LoVo (cell line): ENCODE results near the gene HMCN2.

ENCODE experiments used
- DNase-seq: peaks from one replicate; pipeline ENCODE4 v3.0.0-alpha.2; 2016; ENCODE audit warnings: low spot score

Gene HMCN2

GRCh38 chr9:130451509-130452388 is 186.2 kb downstream of the HMCN2 start:
- DNase-seq = peak; percentile 79

DNA sequence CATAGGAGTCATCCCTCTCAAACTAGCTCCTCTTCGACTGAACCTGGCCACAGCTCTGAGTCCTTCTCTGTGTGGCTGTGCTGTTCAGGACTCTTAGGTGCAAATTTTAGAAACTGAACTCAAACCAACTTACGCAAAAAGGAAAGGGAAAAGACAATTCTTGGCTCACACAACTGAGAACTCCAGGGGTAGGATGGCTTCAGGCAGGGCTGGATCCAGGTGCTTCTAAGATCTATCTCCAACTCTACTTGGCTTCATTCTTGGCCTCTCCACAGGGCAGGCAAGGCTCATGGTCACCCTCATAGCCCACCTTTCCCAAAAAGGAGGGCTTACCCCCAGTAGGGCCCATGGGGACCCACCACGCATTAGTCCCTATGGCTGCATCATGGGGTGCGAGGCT is 187.3 kb downstream of the HMCN2 start:
- no peak for DNase-seq

- DNase-seq = no peak
Observed at GRCh38 chr9:130453487-130453886, 187.9 kb downstream of the HMCN2 start.

DNA sequence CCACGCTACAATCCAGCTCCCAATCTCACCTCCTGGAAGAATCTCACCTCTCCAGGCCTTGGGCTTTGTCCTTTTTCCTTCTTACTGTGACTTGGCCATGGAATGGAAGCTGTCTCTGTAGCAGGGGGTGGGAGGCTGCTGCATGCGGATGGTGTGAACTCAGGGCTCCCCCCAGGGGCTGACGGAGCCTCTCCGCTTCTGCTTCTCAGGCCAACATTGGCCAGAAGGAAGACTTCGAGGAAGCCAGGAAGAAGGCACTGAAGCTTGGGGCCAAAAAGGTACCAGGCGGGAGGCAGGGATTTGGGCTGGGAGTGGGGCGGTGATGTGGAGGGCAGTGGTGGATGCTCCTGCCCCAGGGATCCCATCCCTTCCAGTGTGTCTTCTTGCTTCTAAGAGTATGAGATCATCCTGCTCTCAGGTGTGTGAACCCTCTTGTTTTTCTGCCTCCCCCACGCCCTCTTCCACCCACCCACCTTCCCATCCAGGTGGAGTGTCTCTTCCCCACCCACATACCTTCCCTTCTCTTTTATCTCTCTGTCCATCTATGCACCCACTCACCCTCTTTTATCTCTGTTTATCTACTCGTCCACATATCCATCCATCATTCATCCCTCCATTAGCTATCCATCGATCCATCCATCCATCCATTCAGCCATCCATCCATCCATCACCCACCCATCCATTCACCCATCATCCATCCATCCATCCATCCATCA is 188.7 kb downstream of the HMCN2 start:
- no peak for DNase-seq

DNA sequence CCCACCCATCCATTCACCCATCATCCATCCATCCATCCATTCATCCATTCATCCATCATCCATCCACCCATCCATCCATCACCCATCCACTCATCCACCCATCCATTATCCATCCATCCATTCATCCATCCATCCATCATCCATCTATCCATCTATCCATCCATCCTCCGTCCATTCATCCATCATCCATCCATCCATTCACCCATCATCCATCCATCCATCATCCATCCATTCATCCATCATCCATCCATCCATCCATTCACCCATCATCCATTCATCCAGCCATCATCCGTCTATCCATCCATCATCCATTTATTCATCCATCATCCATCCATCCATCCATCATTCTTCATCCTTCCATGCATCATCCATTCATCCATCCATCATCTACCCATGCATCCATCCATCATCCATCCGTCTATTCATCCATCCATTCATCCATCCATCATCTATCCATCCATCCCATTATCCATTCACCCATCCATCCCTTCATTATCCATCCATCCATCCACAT is 189.3 kb downstream of the HMCN2 start:
- DNase-seq = no peak

DNA sequence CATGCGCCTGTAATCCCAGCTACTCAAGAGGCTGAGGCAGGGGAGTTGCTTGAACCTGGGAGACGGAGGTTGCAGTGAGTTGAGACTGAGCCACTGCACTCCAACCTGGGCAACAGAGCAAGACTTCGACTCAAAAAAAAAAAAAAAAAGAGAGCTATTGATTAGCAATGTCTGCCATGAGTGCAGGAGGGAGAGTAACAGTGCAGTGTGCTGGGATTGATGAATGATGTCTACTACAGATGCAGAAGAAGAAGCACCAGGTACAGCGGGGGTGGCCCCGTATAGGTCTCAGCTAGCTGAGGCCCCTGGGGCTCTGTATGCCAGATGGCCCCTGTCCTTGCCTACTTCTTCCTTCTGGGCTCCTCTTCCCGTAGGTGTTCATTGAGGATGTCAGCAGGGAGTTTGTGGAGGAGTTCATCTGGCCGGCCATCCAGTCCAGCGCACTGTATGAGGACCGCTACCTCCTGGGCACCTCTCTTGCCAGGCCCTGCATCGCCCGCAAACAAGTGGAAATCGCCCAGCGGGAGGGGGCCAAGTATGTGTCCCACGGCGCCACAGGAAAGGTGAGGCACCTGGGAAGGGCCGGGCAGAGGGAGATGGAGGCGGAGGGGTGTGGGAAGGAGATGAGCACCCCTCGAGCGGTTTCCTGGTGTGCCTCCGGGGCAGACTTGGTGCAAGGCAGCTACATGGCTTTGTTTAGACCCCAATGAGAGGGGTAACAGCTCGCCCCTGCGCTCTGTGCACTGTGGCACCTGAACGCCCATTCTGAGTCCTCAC is 192.7 kb downstream of the HMCN2 start:
- no peak for DNase-seq

DNA sequence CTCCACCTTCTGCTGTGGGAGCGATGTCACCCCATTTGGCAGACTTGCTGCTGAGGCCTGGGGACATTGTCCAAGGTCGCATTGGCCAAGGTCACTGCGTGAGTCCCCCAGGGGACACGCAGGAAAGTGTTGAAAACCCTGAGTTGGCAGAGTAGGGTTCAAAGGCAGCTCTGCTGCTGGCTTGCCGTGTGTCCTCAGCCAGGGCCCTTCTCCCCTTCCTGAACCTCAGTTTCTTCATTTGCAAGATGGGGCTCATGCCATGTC is 193.2 kb downstream of the HMCN2 start:
- DNase-seq = no peak

GRCh38 chr9:130459151-130459550 is 193.6 kb downstream of the HMCN2 start:
- DNase-seq = no peak

- no peak for DNase-seq
Observed at GRCh38 chr9:130459941-130460669, 194.5 kb downstream of the HMCN2 start.

- peak; percentile 9 for DNase-seq
Observed at GRCh38 chr9:130461218-130461630, 195.7 kb downstream of the HMCN2 start.

GRCh38 chr9:130461731-130462130 is 196.2 kb downstream of the HMCN2 start:
- DNase-seq = no peak

- DNase-seq = no peak
Observed at GRCh38 chr9:130462685-130463540, 197.4 kb downstream of the HMCN2 start.

GRCh38 chr9:130463763-130464745 is 198.5 kb downstream of the HMCN2 start:
- DNase-seq = no peak

GRCh38 chr9:130465383-130466096 is 200.0 kb downstream of the HMCN2 start:
- no peak for DNase-seq

DNA sequence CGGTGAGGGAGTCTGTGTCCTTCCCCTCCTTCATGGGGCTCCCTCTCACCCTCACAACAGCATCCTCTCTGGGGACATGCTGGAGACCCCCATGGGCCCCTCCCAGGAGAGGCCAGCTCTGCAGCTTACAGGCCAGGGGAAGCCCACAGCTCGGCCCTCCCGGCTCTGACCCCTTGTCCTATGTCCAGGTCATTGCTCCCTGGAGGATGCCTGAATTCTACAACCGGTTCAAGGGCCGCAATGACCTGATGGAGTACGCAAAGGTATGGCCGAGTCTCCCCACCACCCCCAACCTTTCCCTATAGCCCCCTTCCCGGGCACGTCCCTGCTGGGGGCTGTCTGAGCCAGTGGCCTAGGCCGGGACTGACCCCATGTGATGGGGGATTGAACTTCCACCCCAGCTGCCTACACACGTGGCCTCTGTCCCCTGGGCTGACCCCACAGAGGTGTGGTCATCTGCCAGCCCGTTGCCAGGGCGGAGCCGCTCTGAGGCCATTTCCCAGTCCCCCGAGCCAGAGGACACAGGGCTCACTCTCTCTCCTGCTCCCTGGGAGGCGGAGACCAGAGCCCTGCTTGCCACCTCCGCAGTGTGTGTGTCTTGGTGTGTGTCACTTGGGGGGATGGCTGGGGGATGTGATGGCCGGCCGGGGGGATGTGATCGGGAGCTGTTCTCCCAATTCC is 201.1 kb downstream of the HMCN2 start:
- DNase-seq = no peak

DNA sequence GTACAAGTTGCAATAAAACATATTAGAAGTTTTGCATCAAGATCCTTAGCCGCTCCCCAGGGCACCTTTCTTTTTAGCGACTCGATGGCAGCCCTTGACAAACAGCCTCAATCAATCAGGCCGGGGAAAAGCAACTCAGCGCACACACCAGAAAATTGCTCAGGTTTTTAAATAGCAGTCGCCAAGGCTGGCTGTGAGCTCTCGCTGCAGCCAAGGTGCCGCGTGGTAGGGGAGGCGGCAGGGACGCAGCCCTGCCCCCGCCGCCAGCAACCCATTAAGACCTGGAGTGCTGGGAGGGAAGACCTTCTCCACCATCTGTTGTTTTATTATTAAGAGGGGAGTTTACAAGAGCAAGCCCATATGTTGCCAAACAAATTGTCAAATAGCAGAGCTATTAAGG is 201.8 kb downstream of the HMCN2 start:
- no peak for DNase-seq

- DNase-seq = no peak
Observed at GRCh38 chr9:130468566-130468965, 203.0 kb downstream of the HMCN2 start.

DNA sequence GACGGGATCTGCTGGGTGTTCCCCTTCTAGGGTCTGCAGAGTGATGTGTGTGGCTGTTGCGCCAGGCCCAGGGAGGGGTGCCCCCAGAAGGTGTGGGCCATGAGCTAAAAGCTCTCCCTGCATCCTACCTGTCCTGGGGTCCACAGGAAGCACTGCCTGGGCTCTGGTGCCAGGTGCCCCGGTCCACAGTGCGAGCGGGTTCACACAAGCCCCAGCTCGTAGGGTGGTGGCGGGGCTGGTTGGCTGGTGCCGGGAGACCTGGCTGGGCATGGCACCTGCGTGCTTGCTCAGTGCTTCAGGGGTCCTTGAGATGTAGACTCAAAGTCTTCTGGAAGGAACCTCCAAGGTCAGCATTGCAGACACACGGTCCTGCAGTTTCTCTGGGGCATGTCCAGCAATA is 204.7 kb downstream of the HMCN2 start:
- DNase-seq = no peak

GRCh38 chr9:130470950-130471349 is 205.4 kb downstream of the HMCN2 start:
- DNase-seq = no peak
